DMS53 (cell line): Measurements from ENCODE around the gene UNC5B.
A peak's percentile ranks its signal among the peaks of the same experiment; 100 is the strongest.

ENCODE experiments used
- DNase-seq: peaks from one replicate; lab custom pipeline; 2025; lab: John Stamatoyannopoulos, UW

Gene UNC5B

DNA sequence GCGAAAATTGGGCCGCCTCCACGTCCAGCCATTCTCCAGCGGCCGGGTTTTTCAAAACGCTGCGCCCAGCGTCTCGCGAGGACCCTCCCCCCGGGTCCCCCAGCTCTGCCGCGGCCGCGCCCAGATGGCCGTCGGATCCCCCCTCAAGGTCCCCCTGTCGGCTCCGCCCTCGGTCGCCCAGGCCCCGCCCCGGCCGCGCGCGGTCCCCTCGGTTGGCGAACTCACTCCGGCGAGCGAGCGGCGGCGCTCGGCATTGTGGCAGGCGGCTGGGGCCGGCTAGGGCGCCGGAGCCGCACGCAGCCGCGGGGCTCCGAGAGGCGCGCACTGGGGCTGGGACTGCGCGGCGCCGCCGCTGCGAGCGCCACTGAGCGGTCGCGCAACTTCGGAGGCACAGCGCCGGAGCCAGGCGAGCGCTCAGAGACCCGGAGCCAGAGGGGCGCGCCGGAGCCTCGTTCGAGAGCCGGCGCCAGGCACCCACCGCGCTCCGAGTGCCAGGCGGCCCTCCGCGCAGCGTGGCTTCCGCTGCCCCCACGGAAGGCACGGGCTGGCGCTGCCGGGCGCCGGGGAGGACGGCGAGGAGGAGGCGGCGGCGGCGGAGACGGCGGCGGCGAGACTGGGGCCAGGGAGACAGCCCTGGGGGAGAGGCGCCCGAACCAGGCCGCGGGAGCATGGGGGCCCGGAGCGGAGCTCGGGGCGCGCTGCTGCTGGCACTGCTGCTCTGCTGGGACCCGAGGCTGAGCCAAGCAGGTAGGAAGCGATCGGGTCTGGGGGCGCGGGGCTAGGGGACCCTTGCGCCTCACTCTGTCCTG, at the start of gene UNC5B:
UNC5B (plus strand) TSS at position 253 of the 809 bp plus-strand sequence; CDS start at position 669, 416 bp downstream.
- DNase-seq, result peak; percentile 93

DNA sequence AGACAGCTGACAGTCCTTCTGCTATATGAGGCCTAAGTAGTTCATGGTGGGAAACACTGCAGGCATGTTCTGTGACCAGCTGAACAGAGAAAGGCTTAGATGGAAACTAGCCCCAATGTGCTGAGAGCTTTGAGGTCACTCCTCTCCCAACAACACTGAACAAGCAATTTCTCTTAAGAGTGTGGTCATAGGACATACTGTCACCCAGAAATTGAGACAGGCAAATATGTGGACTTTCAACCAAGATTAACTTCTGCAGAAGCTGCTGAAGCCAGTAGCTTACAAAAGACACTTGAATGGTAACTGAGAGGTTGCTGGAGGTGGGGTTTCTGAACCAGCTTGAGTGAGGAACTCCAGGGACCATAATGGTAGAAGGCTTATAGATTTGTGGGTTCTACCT, 38.9 kb upstream of the UNC5B start:
- DNase-seq, result no peak

DNA sequence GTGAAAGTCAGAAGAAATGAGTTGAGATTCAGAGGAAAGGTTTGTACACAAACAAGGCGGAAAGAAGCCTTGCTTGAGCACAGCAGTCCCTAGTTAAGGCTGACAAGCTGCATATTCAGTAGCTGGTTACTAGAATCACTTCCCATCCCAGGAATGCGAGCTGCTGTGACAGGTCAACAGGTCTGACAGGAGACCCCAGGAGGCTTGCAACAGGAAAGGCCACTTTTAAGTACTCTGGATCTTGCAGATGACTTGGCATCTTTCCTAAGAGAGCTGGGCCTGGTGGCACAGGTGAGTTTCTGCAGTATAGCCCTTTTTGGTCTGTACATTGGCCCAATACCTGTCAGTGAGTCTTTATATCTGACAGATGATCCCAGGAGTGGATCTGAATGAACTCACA, 35.7 kb upstream of the UNC5B start:
- no peak for DNase-seq

DNA sequence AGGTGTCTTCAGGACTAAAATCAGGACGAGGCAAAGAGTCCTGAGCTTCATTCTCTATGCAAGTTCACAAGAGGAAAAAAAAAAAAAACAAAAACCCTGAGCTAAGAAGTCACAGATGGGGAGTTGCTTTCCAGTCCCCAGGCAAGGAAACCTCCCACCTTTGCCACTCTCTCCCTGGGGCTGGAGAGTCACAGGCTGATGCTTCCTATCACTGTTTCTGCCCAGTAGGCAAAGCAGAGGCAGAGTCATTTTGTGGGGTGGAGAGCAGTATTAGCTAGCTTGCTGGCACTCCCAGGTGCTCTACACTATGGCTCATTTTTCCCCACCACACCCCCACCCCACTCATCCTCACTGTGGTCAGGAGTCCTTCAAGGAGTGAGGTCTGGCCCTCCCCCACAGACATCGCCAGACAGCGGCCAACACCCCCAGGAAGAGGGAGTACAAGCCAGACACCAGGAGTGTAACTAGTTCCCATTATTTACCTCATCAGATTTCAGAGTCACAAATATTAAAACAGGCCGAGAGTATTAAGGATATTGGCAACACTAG, 34.6 kb upstream of the UNC5B start:
- no peak for DNase-seq

DNA sequence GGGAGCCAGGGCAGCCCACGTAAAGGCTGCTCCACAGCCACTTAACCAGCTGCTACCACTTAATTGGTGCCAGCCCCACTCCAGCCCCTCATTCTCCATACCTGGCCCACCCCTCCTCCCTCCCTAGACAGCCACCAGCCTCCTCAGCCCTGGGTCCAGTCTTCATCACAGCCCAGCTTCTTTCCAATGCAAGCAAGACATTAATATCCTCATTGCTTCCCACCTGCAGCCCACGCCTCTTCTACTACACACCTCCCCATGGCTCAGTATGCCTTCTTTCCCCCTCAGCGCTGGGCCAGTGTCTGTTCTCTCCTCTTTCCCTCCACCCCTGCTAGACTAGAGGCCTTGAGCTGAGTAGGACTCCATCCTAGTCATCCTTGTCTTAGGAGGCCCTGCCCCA, 33.5 kb upstream of the UNC5B start:
- DNase-seq, result no peak

DNA sequence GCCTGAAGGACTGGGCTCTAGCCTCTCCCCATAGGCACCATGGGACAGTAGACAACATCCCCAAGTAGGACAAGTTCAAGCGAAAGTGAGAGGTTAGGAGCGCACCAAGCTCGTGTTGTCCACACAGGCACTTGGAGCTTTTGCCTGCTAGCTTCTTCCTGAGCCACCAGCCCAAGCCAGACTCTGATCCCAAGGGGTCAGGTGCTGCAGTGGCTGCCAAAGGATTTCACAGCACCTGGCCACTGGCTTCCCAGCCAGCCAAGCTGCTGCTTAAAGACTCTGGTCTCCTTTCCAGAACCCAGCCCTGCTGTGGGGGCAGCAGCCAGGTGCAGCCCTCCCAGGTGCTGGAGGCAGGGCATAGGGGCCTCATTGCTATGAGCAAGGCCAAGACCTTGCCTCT, 33.0 kb upstream of the UNC5B start:
- no peak for DNase-seq

DNA sequence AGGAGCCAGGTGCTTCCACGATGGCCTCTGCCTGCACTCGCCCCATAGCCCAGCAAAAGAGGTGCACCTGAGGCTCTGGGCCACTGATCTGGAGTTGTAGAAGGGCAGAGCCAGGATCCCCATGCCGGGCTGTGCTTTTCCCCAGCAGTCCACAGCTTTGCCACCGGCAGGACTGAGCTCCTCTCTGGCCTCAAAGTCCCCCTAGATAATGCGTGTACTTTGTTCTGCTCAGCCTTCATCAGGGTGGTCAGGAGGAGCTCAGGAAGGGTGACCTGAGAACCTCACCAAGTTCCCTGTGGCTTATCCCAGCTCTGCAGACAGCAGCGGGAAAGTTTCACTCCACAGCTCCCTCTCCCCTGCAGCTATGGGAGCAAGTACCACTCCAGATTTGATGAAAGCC, 27.9 kb upstream of the UNC5B start:
- DNase-seq, result no peak

DNA sequence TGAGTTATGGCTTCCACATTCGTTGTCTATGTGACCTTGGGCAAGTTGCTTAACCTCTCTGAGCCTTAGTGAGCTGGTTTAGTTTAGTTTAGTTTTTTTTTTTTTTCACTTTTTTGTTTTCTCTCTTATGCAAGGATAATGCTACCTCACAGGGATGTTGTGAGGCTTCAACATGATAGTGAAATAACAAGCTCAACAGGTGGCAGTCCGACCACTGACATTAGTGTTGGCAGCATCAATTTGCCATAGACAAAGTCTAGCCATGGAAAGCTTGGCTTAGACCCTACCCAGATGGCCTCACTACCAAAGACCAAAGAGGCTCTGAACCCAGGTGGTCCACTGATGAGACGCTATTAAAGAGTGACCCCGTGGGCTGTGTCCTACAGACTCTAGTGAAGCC, 27.2 kb upstream of the UNC5B start:
- no peak for DNase-seq

DNA sequence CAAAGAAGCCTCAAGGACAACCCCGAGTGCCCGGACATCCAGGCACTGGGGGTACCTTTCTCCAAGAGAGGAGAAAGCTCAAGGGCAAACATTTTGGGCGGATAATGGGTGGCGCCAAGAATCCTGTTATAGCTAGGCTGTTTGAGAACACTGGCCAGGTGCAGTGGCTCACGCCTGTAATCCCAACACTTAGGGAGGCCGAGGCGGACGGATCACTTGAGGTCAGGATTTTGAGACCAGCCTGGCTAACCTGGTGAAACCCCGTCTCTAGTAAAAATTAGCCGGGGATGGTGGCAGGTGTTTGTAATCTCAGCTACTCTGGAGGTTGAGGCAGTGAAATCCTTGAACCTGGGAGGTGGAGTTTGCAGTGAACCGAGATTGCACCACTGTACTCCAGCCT, 25.2 kb upstream of the UNC5B start:
- DNase-seq, result no peak

DNA sequence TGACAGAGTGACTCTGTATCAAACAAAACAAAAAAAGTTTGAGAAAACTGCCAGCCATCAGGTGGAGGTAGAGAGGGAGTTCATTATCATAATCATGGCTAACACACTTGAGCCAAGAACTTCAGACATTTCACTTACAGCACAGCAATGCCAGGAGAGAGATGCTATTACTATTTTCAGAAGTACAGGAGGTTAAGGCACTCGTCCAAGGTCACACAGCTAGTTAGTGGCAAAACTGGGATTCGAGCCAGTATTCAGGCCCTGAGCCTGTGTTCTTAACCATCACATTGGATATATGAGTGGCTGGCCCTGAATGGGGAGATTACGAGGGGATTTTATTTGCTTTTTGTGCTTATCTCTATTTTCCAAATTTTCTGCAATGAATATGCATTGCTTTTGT, 24.8 kb upstream of the UNC5B start:
- DNase-seq, result no peak

DNA sequence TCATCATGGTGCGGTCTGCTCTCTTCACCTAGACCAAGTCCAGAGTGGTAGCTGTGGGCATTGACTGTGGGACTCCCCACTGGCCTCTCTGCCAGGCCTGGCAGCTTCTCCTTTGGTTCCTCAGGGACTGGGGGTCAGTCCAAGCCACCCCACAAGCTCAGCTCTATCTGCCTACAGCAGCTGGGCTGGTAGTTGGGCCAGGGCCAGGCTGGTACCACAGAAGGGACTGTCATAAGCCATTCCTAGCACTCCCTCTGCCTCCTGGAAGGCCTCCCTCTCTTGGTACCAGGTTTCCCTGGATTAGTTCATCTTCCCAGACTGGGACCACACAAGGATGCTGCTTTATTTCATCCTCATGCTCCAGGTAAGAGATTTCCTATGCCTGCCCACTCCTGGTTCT, 24.2 kb upstream of the UNC5B start:
- no peak for DNase-seq

DNA sequence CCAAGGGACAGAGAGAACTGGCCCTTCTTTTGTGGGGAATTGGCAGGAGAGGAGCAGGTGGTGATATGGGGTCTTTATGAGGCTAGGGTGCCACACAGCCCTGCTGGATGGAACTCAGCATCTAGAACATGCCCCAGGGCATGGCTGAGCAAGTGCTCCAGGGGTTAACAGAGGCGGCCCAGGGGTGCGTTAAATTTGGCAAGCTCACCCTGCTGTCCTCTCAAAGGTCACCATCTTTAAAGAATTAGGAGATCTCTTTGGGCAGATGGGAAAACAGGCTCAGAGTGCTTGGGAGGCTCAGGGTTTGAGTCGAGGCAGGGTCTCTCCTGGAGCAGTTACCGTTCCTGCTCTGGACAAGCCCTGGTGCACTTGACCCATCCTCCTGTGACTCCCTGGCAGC, 21.4 kb upstream of the UNC5B start:
- DNase-seq, result no peak

DNA sequence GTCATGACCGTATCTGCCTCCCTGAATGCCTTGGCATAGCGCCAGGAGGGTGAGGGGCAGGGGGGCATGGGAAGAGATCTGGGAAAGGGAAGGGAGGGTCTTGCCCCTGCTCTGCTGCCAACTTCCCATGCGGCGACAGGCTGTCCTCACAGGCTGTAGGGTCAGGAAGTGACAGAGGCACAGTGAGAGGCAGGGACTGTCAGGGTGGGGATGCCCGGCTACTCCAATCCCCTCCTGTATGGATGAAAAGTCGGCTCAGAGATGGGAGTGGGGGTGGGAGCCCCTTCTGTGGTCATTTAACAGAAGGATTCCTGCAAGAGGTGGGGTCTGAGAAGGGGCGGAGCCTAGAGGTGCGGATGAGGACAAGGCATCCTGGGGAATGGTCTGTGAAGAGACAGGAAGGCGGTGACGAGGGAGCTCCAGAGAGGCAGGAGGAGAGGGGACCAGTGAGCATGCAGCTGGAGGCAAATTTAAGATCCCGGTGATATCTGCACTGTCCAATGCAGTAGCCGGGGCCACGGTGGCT, 20.8 kb upstream of the UNC5B start:
- DNase-seq, result no peak

DNA sequence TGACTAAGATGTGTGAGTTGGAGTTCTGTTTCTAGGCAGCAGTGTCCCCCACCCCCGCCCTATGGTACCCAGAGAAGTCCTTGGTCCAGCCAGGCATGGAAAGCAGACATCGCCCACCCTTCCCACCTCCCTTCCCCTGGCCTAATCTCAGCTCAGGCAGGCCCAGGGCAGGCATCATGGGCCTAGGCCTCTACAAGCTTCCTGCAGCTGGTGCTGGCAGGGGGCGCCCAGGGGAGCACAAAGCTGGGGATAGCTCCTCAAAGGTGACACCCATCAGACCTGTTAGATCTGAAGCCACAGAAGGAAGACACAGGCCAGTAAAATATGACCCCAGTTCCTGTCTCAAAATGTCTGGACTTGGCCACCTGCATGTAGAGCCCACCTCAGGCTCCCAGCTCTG, 18.9 kb upstream of the UNC5B start:
- no peak for DNase-seq

DNA sequence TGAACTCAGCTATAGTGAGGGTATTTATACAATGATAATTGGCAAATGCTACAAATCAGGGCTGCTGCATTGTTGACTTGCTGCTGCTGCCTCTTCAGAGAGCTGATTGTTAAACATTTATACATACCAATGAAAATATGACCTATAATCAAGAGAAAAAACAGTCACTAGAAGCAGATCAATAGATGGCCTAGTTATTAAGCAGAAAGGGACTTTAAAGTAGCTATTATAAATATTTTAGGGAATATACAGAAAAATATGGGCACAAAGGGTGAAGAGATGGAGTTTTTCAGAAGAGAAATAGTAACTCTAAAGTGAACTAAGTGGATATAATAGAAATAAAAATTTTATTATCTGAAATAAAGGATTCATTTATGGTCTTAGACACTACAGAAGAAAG, 14.4 kb upstream of the UNC5B start:
- no peak for DNase-seq

DNA sequence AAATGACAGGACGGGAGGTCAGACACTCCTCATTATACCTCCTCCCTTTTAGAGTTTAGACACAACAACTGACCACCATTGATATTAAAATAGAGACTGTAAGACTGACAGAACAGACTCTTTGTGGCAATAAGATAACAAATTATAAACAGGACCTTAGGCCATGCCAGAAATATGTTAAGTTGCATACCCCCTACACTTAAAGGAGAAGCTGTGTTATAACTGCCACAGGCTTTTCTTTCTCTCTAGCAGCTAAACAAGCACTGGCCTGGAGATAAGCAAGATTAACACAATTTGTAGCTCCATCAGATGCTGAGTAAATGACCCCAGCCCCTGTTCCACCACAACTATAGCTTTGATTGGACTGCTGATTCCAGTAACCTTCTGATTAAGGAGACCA, 10.5 kb upstream of the UNC5B start:
- no peak for DNase-seq

DNA sequence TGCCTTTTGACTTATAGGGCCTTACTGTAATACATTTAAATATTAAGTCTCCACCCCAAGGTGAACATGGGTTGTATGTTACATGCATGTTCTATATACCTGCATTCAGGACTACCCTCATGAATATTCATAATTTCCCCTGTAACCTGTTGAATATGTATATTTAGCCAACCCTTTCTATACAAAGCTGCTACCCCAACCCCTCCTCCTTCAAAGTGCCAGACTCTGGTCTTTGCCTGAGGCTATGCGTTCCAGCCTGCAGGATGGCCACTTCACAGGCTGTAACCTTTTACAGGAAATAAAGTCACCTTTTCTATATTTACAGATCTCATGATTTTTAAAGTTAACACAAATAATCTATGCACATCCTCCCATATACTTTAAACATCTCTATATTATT, 10.1 kb upstream of the UNC5B start:
- DNase-seq, result no peak

DNA sequence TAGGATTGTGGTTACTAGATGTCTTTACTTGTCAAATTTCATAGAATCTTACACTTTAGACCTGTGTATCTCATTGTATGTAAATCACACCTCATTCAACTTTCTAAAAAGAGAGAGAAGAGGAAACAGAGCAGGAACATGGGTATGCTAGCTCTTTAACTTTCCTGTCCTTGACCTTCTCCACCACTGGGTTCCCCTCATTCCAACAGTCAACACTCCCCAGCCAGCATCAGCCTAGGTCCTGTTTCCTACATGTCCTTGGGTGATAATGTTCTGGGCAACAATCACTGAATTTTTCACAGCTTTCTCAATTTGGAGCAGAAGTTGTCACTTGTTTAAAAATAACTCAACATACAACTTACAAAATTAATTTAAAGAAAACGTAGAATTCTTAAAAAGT, 9.2 kb upstream of the UNC5B start:
- no peak for DNase-seq

DNA sequence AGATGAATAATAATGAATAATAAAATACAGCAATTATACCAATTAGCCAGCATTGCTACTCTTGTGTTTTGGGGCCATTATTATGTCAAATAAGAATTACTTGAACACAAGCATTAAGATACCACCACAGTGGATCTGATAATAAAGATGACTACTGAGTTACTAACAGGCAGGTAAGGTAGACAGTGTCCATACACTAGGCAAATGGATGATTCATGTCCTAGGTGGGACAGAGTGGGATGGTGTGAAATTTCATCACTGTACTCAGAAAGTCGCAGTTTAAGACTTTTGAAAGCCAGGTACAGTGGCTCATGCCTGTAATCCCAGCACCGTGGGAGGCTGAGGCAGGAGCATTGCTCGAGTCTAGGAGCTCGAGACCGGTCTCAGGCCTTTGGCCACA, 8.7 kb upstream of the UNC5B start:
- DNase-seq, result no peak

DNA sequence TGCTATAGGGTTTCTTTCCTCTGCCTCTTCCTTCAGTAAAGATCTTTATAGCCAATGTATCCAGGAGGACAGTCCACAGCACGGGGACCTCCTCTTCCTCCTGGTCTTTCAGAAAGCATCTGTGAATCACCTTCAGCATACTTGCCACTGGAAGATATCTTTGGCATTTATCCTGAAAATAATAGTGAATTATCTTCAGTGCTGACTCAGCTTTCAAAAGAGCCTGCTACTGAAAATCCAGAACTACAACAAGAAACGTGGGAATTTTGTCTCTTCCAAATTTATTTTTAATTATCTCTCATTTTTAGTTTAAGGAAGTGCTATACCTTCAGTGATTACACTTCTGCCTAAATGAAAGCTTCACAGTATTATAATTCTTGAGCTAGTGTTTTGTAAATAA, 7.6 kb upstream of the UNC5B start:
- no peak for DNase-seq

DNA sequence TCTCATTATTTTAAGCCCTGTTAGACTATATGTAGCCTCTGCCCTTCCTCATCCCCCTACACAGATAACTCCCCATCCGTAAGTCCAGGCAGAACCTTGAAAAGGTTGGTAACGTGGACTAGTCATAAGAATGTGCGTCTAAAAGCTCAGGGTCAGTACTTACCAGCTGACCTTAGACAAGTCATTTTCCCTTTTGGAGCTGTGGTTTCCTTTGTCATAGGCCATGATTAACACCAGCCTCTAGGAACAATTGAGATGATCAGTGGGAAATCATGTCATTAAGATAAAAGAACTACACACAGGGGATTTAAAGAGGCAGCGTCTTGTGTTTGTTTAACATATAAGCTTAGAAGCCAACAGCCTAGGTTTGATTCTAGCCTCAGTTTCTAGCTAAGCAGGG, 6.9 kb upstream of the UNC5B start:
- DNase-seq, result no peak

DNA sequence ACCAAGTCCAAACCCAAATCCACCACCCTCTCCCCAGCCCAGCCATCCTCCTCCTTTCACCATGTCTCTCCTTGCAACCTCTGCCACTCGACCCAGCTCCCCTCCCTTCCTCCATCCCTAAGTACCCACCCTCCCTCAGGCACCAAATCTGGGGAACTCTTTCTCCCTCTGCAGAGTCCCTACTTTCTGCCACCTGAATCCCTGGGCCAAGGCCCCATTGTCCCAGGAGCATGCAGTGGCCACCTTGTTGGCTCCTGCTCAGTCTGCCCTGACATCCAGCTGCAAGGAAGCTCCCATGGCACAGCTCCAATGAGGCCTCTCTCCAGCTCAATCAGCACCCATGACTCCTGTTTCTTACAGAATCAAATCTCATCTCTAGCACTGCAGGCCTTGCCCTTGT, 5.5 kb upstream of the UNC5B start:
- no peak for DNase-seq

DNA sequence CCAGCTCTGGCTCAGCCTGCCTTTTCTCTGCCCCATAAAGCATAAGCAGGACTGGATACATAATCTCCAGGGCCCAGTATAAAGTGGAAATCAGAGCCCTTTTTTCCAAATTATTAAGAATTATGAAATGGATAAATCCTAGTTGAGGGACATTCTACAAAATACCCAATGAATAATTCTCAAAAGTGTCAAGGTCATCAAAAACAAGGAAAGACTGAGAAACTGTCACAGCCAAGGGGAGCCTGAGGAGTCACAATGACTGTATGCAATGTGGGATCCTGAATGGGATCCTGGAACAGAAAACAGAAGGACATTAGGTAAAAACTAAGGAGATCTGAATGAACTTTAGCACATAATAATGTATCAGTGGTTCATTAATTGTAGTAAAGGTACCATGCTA, 4.8 kb upstream of the UNC5B start:
- DNase-seq, result no peak

DNA sequence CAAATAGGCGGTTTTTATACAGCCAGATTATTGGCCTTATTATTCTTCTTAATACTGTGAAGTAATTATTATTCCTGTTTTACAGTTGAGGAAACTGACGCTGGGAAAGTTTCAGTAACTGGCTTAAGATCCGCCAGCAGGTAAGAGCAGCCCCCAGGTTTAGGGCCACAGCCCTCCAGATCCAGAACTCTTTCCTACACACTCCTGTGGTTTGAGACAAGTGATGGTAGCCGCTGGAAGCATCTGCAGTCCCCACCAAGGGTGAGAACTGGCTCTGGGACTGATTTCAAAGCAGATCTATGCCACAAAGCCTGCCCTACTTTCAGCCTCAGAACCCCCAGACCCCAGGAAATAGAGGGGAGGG, 3.0 kb upstream of the UNC5B start:
- no peak for DNase-seq
